Measurements from ENCODE around the gene LHPP. TPM values are rescaled to one million over a fixed set of nuclear protein-coding genes. Genes with fewer than 3 reads are reported as not detected.
"Not testable (repeated sequence)": the region's sequence is repeated elsewhere in the genome, so short reads cannot be mapped to it uniquely, and the experiment has no call there.

LHPP gene
- polyA plus RNA-seq, 1 experiment = 7.1 TPM

DNA sequence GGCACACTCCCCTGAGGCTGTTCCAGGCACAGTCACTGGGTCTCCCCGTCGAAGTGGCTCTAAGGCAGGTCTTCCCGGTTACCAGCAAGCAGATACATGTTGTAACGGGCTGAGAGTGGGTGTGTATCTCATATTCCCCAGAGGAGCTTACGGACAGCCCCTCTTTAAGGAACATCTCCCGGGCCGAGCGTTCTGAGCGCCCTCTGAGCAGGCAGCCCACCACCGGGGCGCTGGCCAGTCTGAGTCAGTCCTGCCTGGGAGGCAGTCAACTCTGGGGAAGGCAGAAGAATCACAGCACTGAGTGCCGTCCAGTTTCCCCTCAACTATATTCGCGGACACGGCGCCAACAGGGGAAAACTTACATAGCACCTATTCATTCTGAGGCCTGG is 117.4 kb downstream of the LHPP start:
- CTCF ChIA-PET = interaction anchor here (1.0 kb wide), 1 partner anchor 163 kb away, joined by 3 read pairs; no protein-coding TSS in a partner anchor
- DNase-seq (ENCODE audit: low read depth, low spot score) = no peak
- POLR2A ChIA-PET = no interaction called here
- Histone ChIP-seq H3K4me3 (ENCODE audit: low read depth, low read length) (no peak overlapping the region), H3K27ac (ENCODE audit: low read depth, low read length) (no peak overlapping the region), H3K9me3 (ENCODE audit: control insufficient read depth, insufficient read depth, low read length) (no peaks in the 10 kb centered on the region; the same call in 1 of the 2 replicates), H3K27me3 (ENCODE audit: control insufficient read depth, insufficient read depth, low read length) (peaks cover 10% of the 10 kb centered on the region)
- TF ChIP-seq, protein P1, sequence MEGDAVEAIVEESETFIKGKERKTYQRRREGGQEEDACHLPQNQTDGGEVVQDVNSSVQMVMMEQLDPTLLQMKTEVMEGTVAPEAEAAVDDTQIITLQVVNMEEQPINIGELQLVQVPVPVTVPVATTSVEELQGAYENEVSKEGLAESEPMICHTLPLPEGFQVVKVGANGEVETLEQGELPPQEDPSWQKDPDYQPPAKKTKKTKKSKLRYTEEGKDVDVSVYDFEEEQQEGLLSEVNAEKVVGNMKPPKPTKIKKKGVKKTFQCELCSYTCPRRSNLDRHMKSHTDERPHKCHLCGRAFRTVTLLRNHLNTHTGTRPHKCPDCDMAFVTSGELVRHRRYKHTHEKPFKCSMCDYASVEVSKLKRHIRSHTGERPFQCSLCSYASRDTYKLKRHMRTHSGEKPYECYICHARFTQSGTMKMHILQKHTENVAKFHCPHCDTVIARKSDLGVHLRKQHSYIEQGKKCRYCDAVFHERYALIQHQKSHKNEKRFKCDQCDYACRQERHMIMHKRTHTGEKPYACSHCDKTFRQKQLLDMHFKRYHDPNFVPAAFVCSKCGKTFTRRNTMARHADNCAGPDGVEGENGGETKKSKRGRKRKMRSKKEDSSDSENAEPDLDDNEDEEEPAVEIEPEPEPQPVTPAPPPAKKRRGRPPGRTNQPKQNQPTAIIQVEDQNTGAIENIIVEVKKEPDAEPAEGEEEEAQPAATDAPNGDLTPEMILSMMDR (IDR thresholded peaks at IDR 0.05; ENCODE audit: low read depth, low read length) = no peak

DNA sequence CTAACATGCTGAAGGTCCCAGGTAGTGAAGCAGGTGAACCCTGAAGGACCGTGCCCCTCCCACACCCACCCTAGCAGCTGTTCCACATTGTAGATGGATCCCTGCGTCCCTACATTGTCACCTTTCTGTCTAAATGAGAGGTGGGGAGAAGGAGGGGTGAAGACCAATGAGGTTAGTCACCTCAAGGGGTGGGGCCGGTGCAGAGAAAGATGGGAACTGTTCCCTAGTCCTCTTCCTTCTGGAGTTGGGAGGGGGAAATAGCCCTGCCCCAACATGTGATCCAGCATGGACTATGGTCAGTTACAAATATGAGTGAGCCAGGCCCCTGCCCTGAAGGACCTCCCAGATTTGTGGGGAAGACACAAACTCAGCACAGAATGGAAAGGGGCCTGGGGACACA is 124.5 kb downstream of the LHPP start:
- CTCF ChIA-PET = no interaction called here

DNA sequence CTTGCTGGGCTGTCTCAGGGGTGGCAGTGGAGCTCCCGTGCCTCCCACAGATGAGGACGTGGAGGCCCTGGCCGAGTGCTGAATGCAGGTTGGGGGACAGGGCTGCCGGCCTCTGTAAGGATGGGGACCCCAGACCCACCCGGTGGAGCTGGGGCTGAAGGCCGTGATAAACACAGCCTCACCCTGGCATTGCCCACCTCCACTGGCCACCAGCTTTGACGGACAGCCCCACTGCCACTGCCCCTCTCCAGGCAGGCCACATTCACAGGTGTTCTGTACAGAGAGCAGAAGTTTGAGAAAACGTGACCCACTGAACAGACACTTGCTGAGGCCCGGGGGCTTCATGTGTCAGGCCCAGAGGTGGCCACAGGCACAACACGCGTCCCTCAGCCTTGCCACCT is 126.2 kb downstream of the LHPP start:
- TF ChIP-seq, protein P1 (IDR thresholded peaks at IDR 0.05; ENCODE audit: low read depth, low read length) = no peak
- Histone ChIP-seq H3K27me3 (ENCODE audit: control insufficient read depth, insufficient read depth, low read length) (peaks cover 10% of the 10 kb centered on the region), H3K4me3 (ENCODE audit: low read depth, low read length) (no peak overlapping the region), H3K27ac (ENCODE audit: low read depth, low read length) (no peak overlapping the region), H3K9me3 (ENCODE audit: control insufficient read depth, insufficient read depth, low read length) (peaks cover 17% of the 10 kb centered on the region)
- no peak for DNase-seq (ENCODE audit: low read depth, low spot score)
- CTCF ChIA-PET = no interaction called here
- POLR2A ChIA-PET = no interaction called here

More for the DNA sequence above, 124.5 kb downstream of the LHPP start:
- H3K27ac ChIP-seq (ENCODE audit: low read depth, low read length) = no peak overlapping the region
- POLR2A ChIA-PET = no interaction called here
- peaks cover 4% of the 10 kb centered on the region for H3K9me3 ChIP-seq (ENCODE audit: control insufficient read depth, insufficient read depth, low read length)
- DNase-seq (ENCODE audit: low read depth, low spot score) = no peak
- H3K4me3 ChIP-seq (ENCODE audit: low read depth, low read length) = no peak overlapping the region
- TF ChIP-seq, protein P1 (IDR thresholded peaks at IDR 0.05; ENCODE audit: low read depth, low read length) = no peak
- H3K27me3 ChIP-seq (ENCODE audit: control insufficient read depth, insufficient read depth, low read length) = peaks cover 5% of the 10 kb centered on the region

DNA sequence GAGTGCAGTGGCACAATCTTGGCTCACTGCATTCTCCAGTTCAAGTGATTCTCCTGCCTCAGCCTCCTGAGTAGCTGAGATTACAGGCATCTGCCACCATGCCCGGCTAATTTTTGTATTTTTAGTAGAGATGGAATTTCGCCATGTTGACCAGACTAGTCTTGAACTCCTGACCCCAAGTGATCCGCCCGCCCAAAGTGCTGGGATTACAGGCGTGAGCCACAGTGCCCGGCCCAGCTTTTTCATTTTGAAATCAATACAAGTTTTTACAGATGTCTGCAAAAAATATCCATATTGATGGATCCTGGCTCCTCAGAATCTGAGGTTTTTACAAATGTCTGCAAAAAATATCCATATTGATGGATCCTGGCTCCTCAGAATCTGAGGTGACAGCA is 126.7 kb downstream of the LHPP start:
- H3K27ac ChIP-seq (ENCODE audit: low read depth, low read length); POLR2A ChIA-PET; H3K4me3 ChIP-seq (ENCODE audit: low read depth, low read length); DNase-seq (ENCODE audit: low read depth, low spot score); CTCF ChIA-PET: not testable (repeated sequence)
- Histone ChIP-seq H3K27me3 (ENCODE audit: control insufficient read depth, insufficient read depth, low read length) (peaks cover 10% of the 10 kb centered on the region), H3K9me3 (ENCODE audit: control insufficient read depth, insufficient read depth, low read length) (peaks cover 18% of the 10 kb centered on the region)

DNA sequence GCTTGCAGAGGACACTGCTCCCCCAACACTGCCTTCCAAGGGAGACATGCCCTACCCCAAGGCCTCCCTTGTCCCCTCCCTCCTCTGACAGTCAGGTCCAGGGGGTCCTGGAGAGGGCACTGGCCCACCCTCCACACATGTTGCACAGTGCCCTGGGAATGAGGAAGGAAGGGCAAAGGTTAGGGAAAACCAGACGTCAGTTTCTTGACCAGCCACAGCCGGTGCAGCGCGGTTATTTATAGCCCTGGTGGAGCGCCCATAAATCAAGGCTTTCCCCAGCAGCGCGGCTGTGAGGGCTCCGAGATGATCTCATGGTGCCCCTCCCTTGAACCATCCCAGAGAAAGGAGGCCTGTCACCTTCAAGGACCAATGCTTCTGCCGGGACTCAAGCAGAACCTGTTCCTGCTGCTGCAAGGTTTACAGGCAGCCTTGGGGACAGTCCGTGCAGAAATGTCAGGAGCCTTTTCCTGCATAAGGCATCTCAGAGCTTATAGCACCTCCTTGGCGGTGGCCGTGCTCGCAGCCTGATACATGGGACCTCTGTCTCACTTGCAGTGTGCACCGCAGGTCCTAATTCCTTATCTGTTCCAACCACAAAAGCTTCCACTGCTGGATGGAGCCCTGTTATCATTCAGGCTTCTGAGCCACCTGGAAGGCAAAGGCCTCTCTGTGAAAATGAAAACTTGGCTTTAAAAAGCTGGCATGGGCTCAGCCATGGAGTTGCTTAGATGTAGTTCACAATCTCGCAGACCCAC is 127.3 kb downstream of the LHPP start:
- H3K4me3 ChIP-seq (ENCODE audit: low read depth, low read length) = no peak overlapping the region
- H3K27me3 ChIP-seq (ENCODE audit: control insufficient read depth, insufficient read depth, low read length) = peaks cover 13% of the 10 kb centered on the region
- TF ChIP-seq, protein P1 (IDR thresholded peaks at IDR 0.05; ENCODE audit: low read depth, low read length) = no peak
- ChIA-PET POLR2A (no interaction called here), CTCF (no interaction called here)
- H3K9me3 ChIP-seq (ENCODE audit: control insufficient read depth, insufficient read depth, low read length) = peaks cover 18% of the 10 kb centered on the region
- DNase-seq (ENCODE audit: low read depth, low spot score) = no peak
- H3K27ac ChIP-seq (ENCODE audit: low read depth, low read length) = no peak overlapping the region
